GM12878 (cell line): ENCODE measurements around the gene RFT1. TPM values are rescaled to one million over a fixed set of nuclear protein-coding genes. Genes with fewer than 3 reads are reported as not detected.

Experiments
- ASH2L ChIP-seq: fragments of 300-600, 200-600 bp; sonication (generic); IDR thresholded peaks from 2 replicates; pipeline ENCODE4 v1.6.1; 2017; ENCODE audit warnings: low read depth, mild to moderate bottlenecking, borderline replicate concordance
- BRCA1 ChIP-seq: IDR thresholded peaks from 2 replicates; pipeline ENCODE4 v1.6.1; 2011; ENCODE audit warnings: low read depth, low read length, improper control_type of control experiment
- CBFB ChIP-seq: IDR thresholded peaks from 2 replicates; pipeline ENCODE4 v1.6.1; 2016; ENCODE audit warnings: antibody characterized with exemption, low read depth
- CHD4 ChIP-seq: fragments of 200-600 bp; sonication (generic); IDR thresholded peaks from 2 replicates; pipeline ENCODE4 v1.6.1; 2016; ENCODE audit warnings: mild to moderate bottlenecking
- DPF2 ChIP-seq: fragments of 450-650 bp; IDR thresholded peaks from 2 replicates; pipeline ENCODE4 v1.6.1; 2017; ENCODE audit warnings: mild to moderate bottlenecking
- EZH2 ChIP-seq: IDR thresholded peaks from 2 replicates; pipeline ENCODE4 v1.6.1; 2012; ENCODE audit warnings: low read depth, mild to moderate bottlenecking, control low read depth, inconsistent platforms, low read length, borderline replicate concordance; ENCODE audit not compliant: control insufficient read depth
- KLF5 ChIP-seq: fragments of 450-650 bp; IDR thresholded peaks from 2 replicates; pipeline ENCODE4 v1.6.1; 2014; ENCODE audit warnings: mild to moderate bottlenecking; ENCODE audit not compliant: partially characterized antibody
- MXI1 ChIP-seq: fragments of 150-350 bp; IDR thresholded peaks from 2 replicates; pipeline ENCODE4 v1.6.1; 2011; ENCODE audit warnings: low read depth, mild to moderate bottlenecking, inconsistent platforms, low read length, improper control_type of control experiment
- NFYB ChIP-seq: IDR thresholded peaks from 2 replicates; pipeline ENCODE4 v1.6.1; 2011; ENCODE audit warnings: low read depth, mild to moderate bottlenecking, low read length, improper control_type of control experiment, moderate library complexity; ENCODE audit not compliant: insufficient read depth
- RBBP5 ChIP-seq: fragments of 200-600 bp; sonication (generic); conservative IDR thresholded peaks from 2 replicates; pipeline ENCODE4 v1.6.1; 2016
- RFX5 ChIP-seq: IDR thresholded peaks from 2 replicates; pipeline ENCODE4 v1.6.1; 2011; ENCODE audit warnings: low read depth, low read length, improper control_type of control experiment
- SPI1 ChIP-seq: IDR thresholded peaks from 2 replicates; pipeline ENCODE4 v1.6.1; 2011; ENCODE audit warnings: low read depth, mild to moderate bottlenecking, low read length, moderate library complexity, borderline replicate concordance; ENCODE audit not compliant: insufficient read depth
- SREBF1 ChIP-seq: IDR thresholded peaks from 2 replicates; pipeline ENCODE4 v1.6.1; 2012; ENCODE audit warnings: mild to moderate bottlenecking, low read length
- SUPT20H ChIP-seq: IDR thresholded peaks from 2 replicates; pipeline ENCODE4 v1.6.1; 2011; ENCODE audit warnings: low read depth, mild to moderate bottlenecking, low read length, moderate library complexity, borderline replicate concordance; ENCODE audit not compliant: control insufficient read depth
- TBL1XR1 ChIP-seq: IDR thresholded peaks from 2 replicates; pipeline ENCODE4 v1.6.1; 2012; ENCODE audit warnings: low read depth, low read length, improper control_type of control experiment
- ZNF207 ChIP-seq: fragments of 450-650 bp; IDR thresholded peaks from 2 replicates; pipeline ENCODE4 v1.6.1; 2014; ENCODE audit warnings: antibody characterized with exemption, mild to moderate bottlenecking, borderline replicate concordance
- ZNF24 ChIP-seq: fragments of 450-650 bp; IDR thresholded peaks from 2 replicates; pipeline ENCODE4 v1.6.1; 2017; ENCODE audit warnings: antibody characterized with exemption, mild to moderate bottlenecking
- ZNF622 ChIP-seq: fragments of 450-650 bp; IDR thresholded peaks from 2 replicates; pipeline ENCODE4 v1.6.1; 2017; ENCODE audit warnings: mild to moderate bottlenecking, inconsistent platforms
- polyA plus RNA-seq, 11 experiments: library from polyadenylated mRNA; depleted of rRNA in 4 of 11; unstranded in 6 of 11; stranded (reverse) in 5 of 11; fragments of >200 nt; fragmentation: Nextera tagmentation in 4 of 11; fragmentation: Illumina TruSeq in 1 of 11; extraction: Ambion mirVana in 4 of 11; extraction: Trizol in 1 of 11; gene quantifications; 1 replicate in 1 of 11; 2 replicates in 10 of 11; pipeline versions ENCODE4 v1.2.1 to v1.2.3, GENCODE V29; 2011 to 2016; ENCODE audit warnings: inconsistent platforms in 2 of 11, missing spikeins in 2 of 11, low read depth in 1 of 11
- total RNA-seq, 4 experiments: library from RNA; depleted of rRNA in 3 of 4; stranded (reverse); fragments of >200 nt in 3 of 4; fragmentation: Illumina TruSeq in 1 of 4; extraction: Trizol in 1 of 4; gene quantifications; 2 replicates each; pipeline versions ENCODE4 v1.2.1 to v1.2.3, GENCODE V29; 2013 to 2021
- TF ChIP-seq, protein P1 (sequence below): fragments of 450-650 bp; IDR thresholded peaks from 2 replicates; pipeline ENCODE4 v1.6.1; 2016; ENCODE audit warnings: mild to moderate bottlenecking
- TF ChIP-seq, protein P2 (sequence below): IDR thresholded peaks from 2 replicates; pipeline ENCODE4 v1.6.1; 2011; ENCODE audit warnings: borderline replicate concordance, low read depth, mild to moderate bottlenecking, moderate library complexity, mixed read lengths, low read length; ENCODE audit not compliant: insufficient read depth; ENCODE audit errors: extremely low read length
- TF ChIP-seq, protein P3 (sequence below): fragments of 150-350 bp; IDR thresholded peaks from 2 replicates; pipeline ENCODE4 v1.6.1; 2014; ENCODE audit warnings: mild to moderate bottlenecking, low read depth, low read length

RFT1 gene
- total and polyA plus RNA-seq, 10 of the 15 experiments (the other 5 are each of a cell fraction or from before 2014, with no cell fraction given): 16.6 to 75.1 (median 34.5) TPM

DNA sequence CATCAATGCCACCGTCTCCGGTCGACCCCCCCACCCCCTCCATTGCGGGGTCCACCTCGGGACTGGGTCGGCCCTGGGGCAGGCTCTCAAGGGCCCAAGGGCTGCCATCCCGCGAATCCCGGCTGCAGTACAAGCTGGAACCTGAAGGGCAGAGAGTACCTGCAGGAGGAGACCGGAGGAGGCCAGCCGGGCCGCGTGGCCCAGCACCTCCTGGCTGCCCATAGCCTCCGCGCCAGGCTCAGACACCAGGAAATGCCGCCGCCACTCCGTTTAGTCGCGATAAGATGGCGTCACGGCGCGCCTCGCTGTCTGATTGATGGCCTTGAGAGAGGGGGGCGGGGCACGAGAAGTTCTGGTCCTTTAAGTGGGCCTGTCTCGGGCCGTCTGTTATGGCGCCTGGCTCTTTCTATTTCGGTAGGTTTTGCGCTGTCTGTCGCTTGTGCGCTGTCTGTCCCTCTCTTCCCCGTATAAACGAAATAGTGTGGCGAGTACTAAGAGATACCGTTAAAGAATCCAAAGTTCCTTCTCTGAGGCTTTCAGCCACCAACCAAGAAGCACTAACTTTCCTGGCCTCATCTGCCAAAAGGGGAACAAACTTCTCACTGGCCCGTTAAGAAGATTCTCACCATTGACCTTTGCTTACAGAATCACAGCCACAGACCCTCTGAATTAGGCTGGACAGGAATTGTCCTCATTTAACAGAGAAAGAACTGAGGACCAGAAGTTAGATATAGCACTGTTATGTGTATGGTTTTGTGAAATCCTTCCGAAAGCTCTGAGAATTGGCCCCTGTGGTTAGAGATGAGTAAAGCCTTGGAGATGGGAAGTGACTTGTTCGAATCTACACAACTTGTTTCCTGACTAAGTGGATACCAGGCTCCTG, at the start of gene RFT1 (continued):
- TF ChIP-seq SUPT20H (no peak), NFYB (peak; percentile 89), SPI1 (no peak), MXI1 (peak; percentile 90), EZH2 (no peak), CHD4 (no peak), BRCA1 (0 out of 2 replicates have a peak, but pooled peaks have one; percentile 28), RFX5 (0 out of 2 replicates have a peak, but pooled peaks have one; percentile 40), SREBF1 (no peak), ZNF622 (no peak), ASH2L (no peak), RBBP5 (no peak), ZNF24 (no peak), KLF5 (no peak), TBL1XR1 (0 out of 2 replicates have a peak, but pooled peaks have one; percentile 14), ZNF207 (peak; percentile 69; the same call in 1 of the 2 replicates), DPF2 (peak; percentile 73; the same call in 1 of the 2 replicates), CBFB (0 out of 2 replicates have a peak, but pooled peaks have one; percentile 56)
- TF ChIP-seq, protein P1, sequence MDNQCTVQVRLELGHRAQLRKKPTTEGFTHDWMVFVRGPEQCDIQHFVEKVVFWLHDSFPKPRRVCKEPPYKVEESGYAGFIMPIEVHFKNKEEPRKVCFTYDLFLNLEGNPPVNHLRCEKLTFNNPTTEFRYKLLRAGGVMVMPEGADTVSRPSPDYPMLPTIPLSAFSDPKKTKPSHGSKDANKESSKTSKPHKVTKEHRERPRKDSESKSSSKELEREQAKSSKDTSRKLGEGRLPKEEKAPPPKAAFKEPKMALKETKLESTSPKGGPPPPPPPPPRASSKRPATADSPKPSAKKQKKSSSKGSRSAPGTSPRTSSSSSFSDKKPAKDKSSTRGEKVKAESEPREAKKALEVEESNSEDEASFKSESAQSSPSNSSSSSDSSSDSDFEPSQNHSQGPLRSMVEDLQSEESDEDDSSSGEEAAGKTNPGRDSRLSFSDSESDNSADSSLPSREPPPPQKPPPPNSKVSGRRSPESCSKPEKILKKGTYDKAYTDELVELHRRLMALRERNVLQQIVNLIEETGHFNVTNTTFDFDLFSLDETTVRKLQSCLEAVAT: peak; percentile 60; the same call in 1 of the 2 replicates
- TF ChIP-seq, protein P2, sequence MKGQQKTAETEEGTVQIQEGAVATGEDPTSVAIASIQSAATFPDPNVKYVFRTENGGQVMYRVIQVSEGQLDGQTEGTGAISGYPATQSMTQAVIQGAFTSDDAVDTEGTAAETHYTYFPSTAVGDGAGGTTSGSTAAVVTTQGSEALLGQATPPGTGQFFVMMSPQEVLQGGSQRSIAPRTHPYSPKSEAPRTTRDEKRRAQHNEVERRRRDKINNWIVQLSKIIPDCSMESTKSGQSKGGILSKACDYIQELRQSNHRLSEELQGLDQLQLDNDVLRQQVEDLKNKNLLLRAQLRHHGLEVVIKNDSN: no peak
- TF ChIP-seq, protein P3, sequence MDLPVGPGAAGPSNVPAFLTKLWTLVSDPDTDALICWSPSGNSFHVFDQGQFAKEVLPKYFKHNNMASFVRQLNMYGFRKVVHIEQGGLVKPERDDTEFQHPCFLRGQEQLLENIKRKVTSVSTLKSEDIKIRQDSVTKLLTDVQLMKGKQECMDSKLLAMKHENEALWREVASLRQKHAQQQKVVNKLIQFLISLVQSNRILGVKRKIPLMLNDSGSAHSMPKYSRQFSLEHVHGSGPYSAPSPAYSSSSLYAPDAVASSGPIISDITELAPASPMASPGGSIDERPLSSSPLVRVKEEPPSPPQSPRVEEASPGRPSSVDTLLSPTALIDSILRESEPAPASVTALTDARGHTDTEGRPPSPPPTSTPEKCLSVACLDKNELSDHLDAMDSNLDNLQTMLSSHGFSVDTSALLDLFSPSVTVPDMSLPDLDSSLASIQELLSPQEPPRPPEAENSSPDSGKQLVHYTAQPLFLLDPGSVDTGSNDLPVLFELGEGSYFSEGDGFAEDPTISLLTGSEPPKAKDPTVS: no peak
